Caco-2 (cell line): ENCODE measurements around the gene HEXA. TPM values are rescaled to one million over a fixed set of nuclear protein-coding genes. Genes with fewer than 3 reads are reported as not detected.

Source experiments
- BruUV-seq: library from RNA; stranded (reverse); fragments of 400-500 nt; replicated peaks from 2 replicates; lab custom pipeline; 2021; lab: Mats Ljungman, UMichigan
- CTCF ChIA-PET: fragments of 300-600 bp; sonication (Branson Sonifier 250); formaldehyde crosslinking; loops from one replicate; lab custom pipeline; 2022; ENCODE audit warnings: antibody characterized with exemption; lab: Charles Lee
- POLR2A ChIA-PET: fragments of 300-600 bp; sonication (Branson Sonifier 250); formaldehyde crosslinking; loops from one replicate; lab custom pipeline; 2022; ENCODE audit warnings: antibody characterized with exemption; lab: Charles Lee
- DNase-seq, 2 experiments: peaks; one replicate each; pipeline versions ENCODE4 v3.0.0 to v3.0.0-alpha.2; 2020 to 2022
- H3K27me3 ChIP-seq: replicated peaks from 2 replicates; pipeline ENCODE4 v1.6.0; 2011; ENCODE audit warnings: low read length; ENCODE audit not compliant: control insufficient read depth, insufficient read depth
- H3K36me3 ChIP-seq: 2 replicates; pipeline ENCODE4 v1.5.1; 2011; ENCODE audit warnings: low read length; ENCODE audit not compliant: control insufficient read depth, insufficient read depth
- H3K4me1 ChIP-seq: fragments of 250-450 bp; sonication (Bioruptor Pico); 2 replicates; pipeline ENCODE4 v1.5.1; 2020; ENCODE audit warnings: mild to moderate bottlenecking
- H3K4me3 ChIP-seq: 2 replicates; pipeline ENCODE4 v1.5.1; 2011; ENCODE audit warnings: low read depth, mild to moderate bottlenecking, control low read depth, low read length
- H3K9me3 ChIP-seq: fragments of 250-450 bp; sonication (Bioruptor Pico); 2 replicates; pipeline ENCODE4 v1.5.1; 2020; ENCODE audit warnings: mild to moderate bottlenecking, moderate library complexity
- H3K27ac Mint-ChIP-seq: one replicate; pipeline ENCODE4 v1.8.0; 2022; ENCODE audit warnings: mixed read lengths; ENCODE audit not compliant: unreplicated experiment
- H3K27me3 Mint-ChIP-seq: one replicate; pipeline ENCODE4 v1.8.0; 2022; ENCODE audit warnings: mixed read lengths; ENCODE audit not compliant: insufficient read depth, unreplicated experiment
- H3K36me3 Mint-ChIP-seq: one replicate; pipeline ENCODE4 v1.8.0; 2022; ENCODE audit warnings: mild to moderate bottlenecking, mixed read lengths; ENCODE audit not compliant: insufficient read depth, unreplicated experiment
- H3K4me1 Mint-ChIP-seq: one replicate; pipeline ENCODE4 v1.8.0; 2022; ENCODE audit warnings: low read depth, mixed read lengths; ENCODE audit not compliant: unreplicated experiment
- H3K4me3 Mint-ChIP-seq: one replicate; pipeline ENCODE4 v1.8.0; 2022; ENCODE audit warnings: mild to moderate bottlenecking, moderate library complexity, mixed read lengths; ENCODE audit not compliant: unreplicated experiment
- H3K9me3 Mint-ChIP-seq: one replicate; pipeline ENCODE4 v1.8.0; 2022; ENCODE audit warnings: mixed read lengths; ENCODE audit not compliant: unreplicated experiment
- intact Hi-C: fragments of 100-400 bp; cut with micrococcal nuclease; formaldehyde crosslinking; loops from one replicate; pipeline ENCODE4 v1.10.0; 2022; ENCODE audit not compliant: unreplicated experiment
- total RNA-seq: library from RNA; stranded (reverse); gene quantifications from 2 replicates; pipeline ENCODE4 v1.2.3, GENCODE V29; 2022
- TF ChIP-seq, protein P1 (sequence below), 2 experiments: fragments of 200-600 bp in 1 of 2; IDR thresholded peaks; 1 replicate in 1 of 2; 2 replicates in 1 of 2; pipeline versions ENCODE4 v1.5.1 to v1.8.0; 2011 to 2022; ENCODE audit warnings: antibody characterized with exemption in 1 of 2, control low read depth in 1 of 2, inconsistent platforms in 1 of 2, low read depth in 1 of 2, low read length in 1 of 2, mild to moderate bottlenecking in 1 of 2, moderate library complexity in 1 of 2; ENCODE audit not compliant: insufficient read depth in 1 of 2, severe bottlenecking in 1 of 2, unreplicated experiment in 1 of 2

HEXA gene
- total RNA-seq, 1 experiment from 2014 or later: 151 TPM

GRCh38 chr15:72334842-72335241, 41.0 kb downstream of the HEXA start:
- no peaks in the 10 kb centered on the region for H3K9me3 Mint-ChIP-seq
- H3K27me3 ChIP-seq: no peaks in the 10 kb centered on the region
- TF ChIP-seq, protein P1, sequence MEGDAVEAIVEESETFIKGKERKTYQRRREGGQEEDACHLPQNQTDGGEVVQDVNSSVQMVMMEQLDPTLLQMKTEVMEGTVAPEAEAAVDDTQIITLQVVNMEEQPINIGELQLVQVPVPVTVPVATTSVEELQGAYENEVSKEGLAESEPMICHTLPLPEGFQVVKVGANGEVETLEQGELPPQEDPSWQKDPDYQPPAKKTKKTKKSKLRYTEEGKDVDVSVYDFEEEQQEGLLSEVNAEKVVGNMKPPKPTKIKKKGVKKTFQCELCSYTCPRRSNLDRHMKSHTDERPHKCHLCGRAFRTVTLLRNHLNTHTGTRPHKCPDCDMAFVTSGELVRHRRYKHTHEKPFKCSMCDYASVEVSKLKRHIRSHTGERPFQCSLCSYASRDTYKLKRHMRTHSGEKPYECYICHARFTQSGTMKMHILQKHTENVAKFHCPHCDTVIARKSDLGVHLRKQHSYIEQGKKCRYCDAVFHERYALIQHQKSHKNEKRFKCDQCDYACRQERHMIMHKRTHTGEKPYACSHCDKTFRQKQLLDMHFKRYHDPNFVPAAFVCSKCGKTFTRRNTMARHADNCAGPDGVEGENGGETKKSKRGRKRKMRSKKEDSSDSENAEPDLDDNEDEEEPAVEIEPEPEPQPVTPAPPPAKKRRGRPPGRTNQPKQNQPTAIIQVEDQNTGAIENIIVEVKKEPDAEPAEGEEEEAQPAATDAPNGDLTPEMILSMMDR (IDR thresholded peaks at IDR 0.05; ENCODE audit: insufficient read depth in 1 of 2, low read depth in 1 of 2, low read length in 1 of 2, severe bottlenecking in 1 of 2, unreplicated experiment in 1 of 2): no peak
- H3K36me3 Mint-ChIP-seq: no peaks in the 10 kb centered on the region
- ChIA-PET POLR2A (no interaction called here), CTCF (no interaction called here)
- no peak for DNase-seq
- intact Hi-C loops: no loop called here
- H3K27me3 Mint-ChIP-seq: no peaks in the 10 kb centered on the region
- no peaks in the 10 kb centered on the region for H3K9me3 ChIP-seq
- no peak overlapping the region for H3K4me3 Mint-ChIP-seq
- no peaks in the 10 kb centered on the region for H3K4me1 ChIP-seq
- H3K27ac Mint-ChIP-seq: no peak overlapping the region
- no peaks in the 10 kb centered on the region for H3K36me3 ChIP-seq
- no peak overlapping the region for H3K4me3 ChIP-seq
- H3K4me1 Mint-ChIP-seq: no peaks in the 10 kb centered on the region
- no TSS peak for BruUV-seq

DNA sequence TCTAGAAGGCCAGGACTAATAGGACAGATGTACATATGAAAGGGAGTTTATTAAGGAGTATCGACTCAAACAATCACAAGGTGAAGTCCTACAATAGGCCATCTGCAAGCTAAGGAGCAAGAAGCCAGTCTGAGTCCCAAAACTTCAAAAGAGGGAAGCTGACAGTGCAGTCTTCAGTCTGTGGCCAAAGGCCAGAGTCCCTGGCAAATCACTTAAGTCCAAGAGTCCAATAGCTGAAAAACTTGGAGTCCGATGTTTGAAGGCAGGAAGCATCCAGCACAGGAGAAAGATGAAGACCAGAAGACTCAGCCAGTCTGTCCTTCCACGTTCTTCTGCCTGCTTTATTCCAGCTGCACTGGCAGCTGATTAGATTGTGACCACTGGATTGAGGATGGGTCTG, 44.8 kb downstream of the HEXA start:
- TF ChIP-seq, protein P1 (IDR thresholded peaks at IDR 0.05; ENCODE audit: insufficient read depth in 1 of 2, low read depth in 1 of 2, low read length in 1 of 2, severe bottlenecking in 1 of 2, unreplicated experiment in 1 of 2): no peak
- CTCF ChIA-PET: interaction anchor here (0.9 kb wide), 1 partner anchor 17 kb away, joined by 8 read pairs; no protein-coding TSS in a partner anchor
- H3K4me3 ChIP-seq: no peak overlapping the region
- intact Hi-C loops: no loop called here
- Mint-ChIP-seq H3K27me3 (no peaks in the 10 kb centered on the region), H3K27ac (no peak overlapping the region), H3K36me3 (no peaks in the 10 kb centered on the region), H3K4me3 (no peak overlapping the region), H3K4me1 (no peaks in the 10 kb centered on the region), H3K9me3 (no peaks in the 10 kb centered on the region)
- H3K9me3 ChIP-seq: no peaks in the 10 kb centered on the region
- POLR2A ChIA-PET: no interaction called here
- H3K27me3 ChIP-seq: no peaks in the 10 kb centered on the region
- no peak for DNase-seq
- no peaks in the 10 kb centered on the region for H3K36me3 ChIP-seq
- no peaks in the 10 kb centered on the region for H3K4me1 ChIP-seq
- no TSS peak for BruUV-seq

DNA sequence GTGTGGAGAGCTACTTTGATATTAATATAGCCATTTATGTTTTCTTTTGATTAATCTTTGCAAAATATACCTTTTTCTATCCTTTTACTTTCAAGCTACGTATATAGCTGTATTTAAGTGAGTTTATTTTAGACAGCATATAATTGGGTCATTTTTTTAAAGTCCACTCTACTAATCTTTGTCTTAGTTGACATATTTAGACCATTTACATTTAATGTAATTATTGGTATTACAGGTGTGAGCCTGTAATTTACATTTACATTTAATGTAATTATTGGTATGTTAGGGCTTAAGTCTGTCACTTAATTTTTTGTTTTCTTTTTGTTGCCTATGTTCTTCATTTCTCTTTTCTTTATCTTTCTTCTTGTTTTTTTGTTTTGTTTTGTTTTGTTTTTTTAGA, 52.1 kb downstream of the HEXA start:
- ChIA-PET POLR2A (no interaction called here), CTCF (no interaction called here)
- Histone ChIP-seq H3K27me3 (no peaks in the 10 kb centered on the region), H3K36me3 (no peaks in the 10 kb centered on the region), H3K4me3 (no peak overlapping the region), H3K4me1 (peaks cover 4% of the 10 kb centered on the region; the same call in 1 of the 2 replicates), H3K9me3 (no peaks in the 10 kb centered on the region)
- Mint-ChIP-seq H3K27me3 (peaks cover 5% of the 10 kb centered on the region), H3K9me3 (peaks cover 19% of the 10 kb centered on the region), H3K36me3 (peaks cover 7% of the 10 kb centered on the region), H3K4me3 (no peak overlapping the region), H3K4me1 (peaks cover 12% of the 10 kb centered on the region), H3K27ac (no peak overlapping the region)
- BruUV-seq: no TSS peak
- no peak for DNase-seq
- intact Hi-C loops: no loop called here
- TF ChIP-seq, protein P1 (IDR thresholded peaks at IDR 0.05; ENCODE audit: insufficient read depth in 1 of 2, low read depth in 1 of 2, low read length in 1 of 2, severe bottlenecking in 1 of 2, unreplicated experiment in 1 of 2): no peak
